Activated CD4-positive, alpha-beta T cell treated with anti-CD3 and anti-CD28 coated beads, Interleukin-2, amount 50 U/mL, for 24 hours (primary cell): ENCODE measurements around the gene NEIL1.
"Not testable (repeated sequence)": the region's sequence is repeated elsewhere in the genome, so short reads cannot be mapped to it uniquely, and the experiment has no call there.

ENCODE experiments used
- DNase-seq, 2 donors: peaks; one replicate each; pipeline ENCODE4 v3.0.0-alpha.2; 2020; ENCODE audit warnings: low read depth in 1 of 2, low spot score in 1 of 2

NEIL1 gene

GRCh38 chr15:75346796-75347221 lies at the start of gene NEIL1:
NEIL1 (plus strand) TSS chr15:75347039; CDS start chr15:75348906, 1,867 bp downstream.
- no peak for DNase-seq

GRCh38 chr15:75298541-75299310 lies 48.1 kb upstream of the NEIL1 start:
- DNase-seq: not testable (repeated sequence)

GRCh38 chr15:75299311-75299688 lies 47.5 kb upstream of the NEIL1 start:
- DNase-seq: peak; percentile 48 to 51

- DNase-seq: not testable (repeated sequence)
Measured at GRCh38 chr15:75300026-75300425, 46.8 kb upstream of the NEIL1 start.

- DNase-seq: no peak
Measured at GRCh38 chr15:75302318-75302717, 44.5 kb upstream of the NEIL1 start.

GRCh38 chr15:75302753-75303152 lies 44.1 kb upstream of the NEIL1 start:
- DNase-seq: not testable (repeated sequence)

GRCh38 chr15:75306188-75306587 lies 40.7 kb upstream of the NEIL1 start:
- no peak for DNase-seq

GRCh38 chr15:75307778-75308390 lies 39.0 kb upstream of the NEIL1 start:
- no peak for DNase-seq

- no peak for DNase-seq
Measured at GRCh38 chr15:75309711-75310110, 37.1 kb upstream of the NEIL1 start.

GRCh38 chr15:75312548-75312947 lies 34.3 kb upstream of the NEIL1 start:
- not testable (repeated sequence) for DNase-seq

- no peak for DNase-seq
Measured at GRCh38 chr15:75313116-75313845, 33.6 kb upstream of the NEIL1 start.

- no peak for DNase-seq
Measured at GRCh38 chr15:75314552-75315290, 32.1 kb upstream of the NEIL1 start.

- not testable (repeated sequence) for DNase-seq
Measured at GRCh38 chr15:75319231-75319897, 27.5 kb upstream of the NEIL1 start.

- no peak for DNase-seq
Measured at GRCh38 chr15:75321711-75322110, 25.1 kb upstream of the NEIL1 start.

- DNase-seq: no peak
Measured at GRCh38 chr15:75325922-75326321, 20.9 kb upstream of the NEIL1 start.

GRCh38 chr15:75327005-75327404 lies 19.8 kb upstream of the NEIL1 start:
- no peak for DNase-seq

- DNase-seq: no peak
Measured at GRCh38 chr15:75327491-75327890, 19.3 kb upstream of the NEIL1 start.

GRCh38 chr15:75328493-75329314 lies 18.1 kb upstream of the NEIL1 start:
- no peak for DNase-seq

- DNase-seq: no peak
Measured at GRCh38 chr15:75329571-75329970, 17.3 kb upstream of the NEIL1 start.

- DNase-seq: not testable (repeated sequence)
Measured at GRCh38 chr15:75332093-75332492, 14.7 kb upstream of the NEIL1 start.
